ENCODE results near the gene ZNF446.

Gene ZNF446

DNA sequence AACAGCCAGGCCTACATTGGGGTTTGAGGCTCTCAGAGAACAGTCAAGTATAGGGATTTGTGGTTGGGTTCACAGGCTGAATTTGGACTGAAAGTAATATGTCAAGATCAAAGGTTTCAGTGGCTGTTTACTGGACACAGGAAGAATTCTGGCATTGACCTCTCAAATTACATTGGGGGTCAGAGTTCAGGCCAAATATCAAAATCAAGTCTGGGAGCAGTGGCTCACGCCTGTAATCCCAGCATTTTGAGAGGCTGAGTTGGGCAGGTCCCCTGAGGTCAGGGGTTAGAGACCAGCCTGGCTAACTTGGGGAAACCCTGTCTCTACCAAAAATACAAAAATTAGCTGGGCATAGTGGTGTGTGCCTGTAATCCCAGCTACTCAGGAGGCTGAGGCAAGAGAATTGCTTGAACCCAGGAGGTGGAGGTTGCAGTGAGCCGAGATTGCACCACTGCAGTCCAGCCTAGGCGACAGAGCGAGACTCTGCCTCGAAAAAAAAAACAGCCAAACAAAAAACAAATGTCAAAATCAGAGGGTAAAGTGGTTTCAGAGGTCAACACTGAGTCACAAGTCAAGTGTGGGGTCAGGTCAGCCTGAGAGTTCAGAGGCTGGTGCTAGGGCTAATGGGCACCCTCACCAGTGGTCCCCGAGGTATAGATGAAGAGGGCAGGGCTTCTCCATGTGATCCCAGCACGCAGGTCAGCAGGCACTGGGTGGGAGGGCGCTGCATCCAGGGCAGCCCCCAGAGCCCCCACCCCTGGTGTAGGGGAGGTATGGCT is 34.1 kb downstream of the ZNF446 start:
- ChIA-PET POLR2A (no interaction called here), CTCF (no interaction called here)
- no peak for TF ChIP-seq ZNF384 (IDR thresholded peaks at IDR 0.05)
- no peak for TF ChIP-seq LEF1 (IDR thresholded peaks at IDR 0.05; ENCODE audit: borderline replicate concordance)
- no peak for TF ChIP-seq FOXM1 (IDR thresholded peaks at IDR 0.05; ENCODE audit: borderline replicate concordance)
- TF ChIP-seq L3MBTL2 (conservative IDR thresholded peaks at IDR 0.05): no peak
- TF ChIP-seq ELF4 (IDR thresholded peaks at IDR 0.05): no peak
- no peak for TF ChIP-seq TARDBP (IDR thresholded peaks at IDR 0.05)
- DNase-seq (ENCODE audit: extremely low spot score): no peak

DNA sequence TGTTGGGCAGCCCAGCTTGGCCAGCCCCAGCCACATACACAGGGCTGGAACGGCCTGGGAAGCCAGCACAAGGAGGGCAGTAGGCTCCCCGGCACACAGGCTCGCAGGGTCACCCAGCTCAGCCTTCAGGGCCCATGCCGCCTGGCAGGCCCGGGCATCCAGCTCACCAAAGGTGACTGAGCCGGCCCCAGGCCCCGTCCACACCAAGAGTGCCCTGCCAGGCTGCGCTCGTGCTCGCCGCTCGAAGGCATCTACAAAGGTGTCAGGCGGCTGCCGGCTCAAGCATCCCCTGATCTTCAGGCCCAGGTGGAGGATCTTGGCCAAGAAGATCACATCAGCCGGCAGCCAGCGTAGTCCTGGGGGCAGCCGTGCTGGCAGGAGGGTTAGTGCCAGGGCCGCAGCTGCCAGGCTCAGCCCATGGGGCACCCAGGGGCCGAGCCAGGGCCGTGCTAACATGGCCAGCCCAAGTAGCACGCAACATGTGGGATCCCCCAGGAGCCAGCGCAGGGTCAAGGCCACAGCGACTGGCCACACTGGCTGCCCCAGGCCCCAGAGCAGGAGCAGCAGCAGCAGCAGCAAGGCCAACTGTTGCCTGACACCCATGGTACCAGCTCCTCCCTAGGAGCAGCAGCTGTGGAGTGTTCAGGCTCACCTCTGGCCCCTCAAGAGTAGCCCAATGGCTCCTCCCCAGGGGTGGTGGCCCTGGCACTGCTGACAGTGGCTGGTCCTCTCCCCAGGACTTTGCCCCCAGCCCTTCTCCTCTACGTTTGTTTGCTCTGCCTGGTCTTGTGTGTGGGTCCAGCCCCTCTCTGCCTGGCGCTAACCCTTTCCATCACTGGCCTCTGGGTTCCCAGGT is 35.4 kb downstream of the ZNF446 start, which contains the start of gene SLC27A5:
Gene SLC27A5 (minus strand): TSS at position 640 of the 856 bp plus-strand sequence. CDS start 37 bp downstream, at position 603.
- POLR2A ChIA-PET: interaction anchor here (1.2 kb wide), 1 partner anchor 47 kb away, joined by 3 read pairs; no protein-coding TSS in a partner anchor
- DNase-seq (ENCODE audit: extremely low spot score): no peak
- TF ChIP-seq SUZ12 (IDR thresholded peaks at IDR 0.05) (no peak), SP1 (IDR thresholded peaks at IDR 0.05) (no peak), ELF4 (IDR thresholded peaks at IDR 0.05) (no peak), FOXK2 (IDR thresholded peaks at IDR 0.05) (no peak), HDGF (IDR thresholded peaks at IDR 0.05; ENCODE audit: borderline replicate concordance) (no peak), L3MBTL2 (conservative IDR thresholded peaks at IDR 0.05) (no peak), TARDBP (IDR thresholded peaks at IDR 0.05) (no peak)
- TF ChIP-seq, protein P1, sequence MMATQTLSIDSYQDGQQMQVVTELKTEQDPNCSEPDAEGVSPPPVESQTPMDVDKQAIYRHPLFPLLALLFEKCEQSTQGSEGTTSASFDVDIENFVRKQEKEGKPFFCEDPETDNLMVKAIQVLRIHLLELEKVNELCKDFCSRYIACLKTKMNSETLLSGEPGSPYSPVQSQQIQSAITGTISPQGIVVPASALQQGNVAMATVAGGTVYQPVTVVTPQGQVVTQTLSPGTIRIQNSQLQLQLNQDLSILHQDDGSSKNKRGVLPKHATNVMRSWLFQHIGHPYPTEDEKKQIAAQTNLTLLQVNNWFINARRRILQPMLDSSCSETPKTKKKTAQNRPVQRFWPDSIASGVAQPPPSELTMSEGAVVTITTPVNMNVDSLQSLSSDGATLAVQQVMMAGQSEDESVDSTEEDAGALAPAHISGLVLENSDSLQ (IDR thresholded peaks at IDR 0.05): no peak
- CTCF ChIA-PET: no interaction called here

DNA sequence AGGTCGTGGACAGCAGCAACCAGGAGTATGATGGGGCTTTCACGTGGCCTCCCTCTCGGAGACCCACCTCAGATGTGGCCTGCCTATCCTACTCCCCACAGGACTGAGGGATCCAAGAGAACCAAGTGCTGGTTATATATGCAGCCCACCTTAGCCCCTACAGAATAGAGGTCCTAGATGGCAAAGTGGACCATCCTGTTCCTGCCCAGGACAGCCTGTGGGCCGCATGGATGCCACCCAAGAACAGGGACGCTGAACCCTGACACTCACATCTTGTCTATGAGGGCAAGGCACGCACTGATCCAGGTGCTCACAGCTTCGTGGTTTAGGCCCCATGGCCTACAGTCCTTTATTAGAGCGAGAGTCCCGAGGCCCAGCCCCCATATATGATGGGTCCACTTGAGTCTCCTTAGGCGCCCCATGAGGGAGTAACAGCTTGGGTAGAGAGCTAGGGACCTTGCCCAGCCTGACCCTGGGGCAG is 37.1 kb downstream of the ZNF446 start:
- ChIA-PET CTCF (no interaction called here), POLR2A (interaction anchor here (1.2 kb wide), 1 partner anchor 46 kb away, joined by 3 read pairs; no protein-coding TSS in a partner anchor)
- TF ChIP-seq SUZ12 (IDR thresholded peaks at IDR 0.05) (no peak), FOXA1 (IDR thresholded peaks at IDR 0.05) (no peak), ARNT (IDR thresholded peaks at IDR 0.05) (no peak), ZNF384 (IDR thresholded peaks at IDR 0.05) (no peak), ELF4 (IDR thresholded peaks at IDR 0.05) (no peak), LEF1 (IDR thresholded peaks at IDR 0.05; ENCODE audit: borderline replicate concordance) (no peak), FOXM1 (IDR thresholded peaks at IDR 0.05; ENCODE audit: borderline replicate concordance) (no peak), HDGF (IDR thresholded peaks at IDR 0.05; ENCODE audit: borderline replicate concordance) (no peak), SP1 (IDR thresholded peaks at IDR 0.05) (no peak), NFRKB (IDR thresholded peaks at IDR 0.05) (no peak), L3MBTL2 (conservative IDR thresholded peaks at IDR 0.05) (no peak), CTBP1 (IDR thresholded peaks at IDR 0.05; ENCODE audit: borderline replicate concordance) (no peak), FOXK2 (IDR thresholded peaks at IDR 0.05) (no peak), TARDBP (IDR thresholded peaks at IDR 0.05) (no peak), BHLHE40 (IDR thresholded peaks at IDR 0.05; ENCODE audit: borderline replicate concordance) (no peak)
- TF ChIP-seq, protein P1 (IDR thresholded peaks at IDR 0.05): no peak
- no peak for DNase-seq (ENCODE audit: extremely low spot score)

DNA sequence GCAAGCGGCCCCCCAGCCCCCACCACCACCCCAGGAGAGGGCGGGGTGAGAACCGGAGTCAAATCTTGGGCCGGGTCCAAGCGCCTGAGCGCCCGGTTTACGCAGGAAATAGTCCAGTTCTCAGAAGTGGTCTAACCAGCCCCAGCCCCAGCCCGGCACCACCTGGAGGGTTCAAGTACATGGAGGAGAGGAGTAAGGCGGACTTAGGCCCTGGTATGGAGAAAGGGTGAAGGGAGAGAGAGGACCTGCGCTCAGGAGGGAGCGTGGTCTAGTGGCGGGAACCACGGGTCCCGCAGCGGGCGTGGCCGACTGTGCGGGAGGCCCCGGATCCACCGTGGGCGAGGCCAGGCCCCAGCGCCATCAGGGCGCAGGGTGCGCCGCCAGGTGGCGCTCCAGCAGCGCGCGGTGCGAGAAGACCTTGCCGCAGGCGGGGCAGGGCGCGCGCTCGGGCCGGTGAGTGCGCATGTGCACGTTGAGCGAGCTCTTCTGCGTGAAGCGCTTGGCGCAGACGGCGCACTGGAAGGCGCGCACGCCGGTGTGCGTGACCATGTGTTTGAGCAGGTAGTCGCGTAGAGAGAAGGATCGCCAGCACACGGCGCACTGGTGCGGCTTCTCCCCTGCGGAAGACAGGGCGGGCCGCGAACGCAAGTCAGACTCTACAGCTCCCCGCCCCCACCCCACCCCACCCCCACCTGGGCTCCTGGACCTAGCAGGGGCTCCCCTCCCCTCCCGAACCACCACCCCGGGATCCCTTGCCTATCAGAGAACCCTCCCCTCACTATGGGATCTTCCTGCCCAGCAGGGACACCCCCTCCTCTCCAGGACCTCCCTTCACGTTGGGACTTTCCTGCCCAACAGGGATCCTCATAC is 37.8 kb downstream of the ZNF446 start:
- TF ChIP-seq L3MBTL2 (conservative IDR thresholded peaks at IDR 0.05) (no peak), NFRKB (IDR thresholded peaks at IDR 0.05) (no peak), SUZ12 (IDR thresholded peaks at IDR 0.05) (no peak), LEF1 (IDR thresholded peaks at IDR 0.05; ENCODE audit: borderline replicate concordance) (no peak), FOXA1 (IDR thresholded peaks at IDR 0.05) (no peak)
- CTCF ChIA-PET: no interaction called here
- no peak for DNase-seq (ENCODE audit: extremely low spot score)
- POLR2A ChIA-PET: no interaction called here

DNA sequence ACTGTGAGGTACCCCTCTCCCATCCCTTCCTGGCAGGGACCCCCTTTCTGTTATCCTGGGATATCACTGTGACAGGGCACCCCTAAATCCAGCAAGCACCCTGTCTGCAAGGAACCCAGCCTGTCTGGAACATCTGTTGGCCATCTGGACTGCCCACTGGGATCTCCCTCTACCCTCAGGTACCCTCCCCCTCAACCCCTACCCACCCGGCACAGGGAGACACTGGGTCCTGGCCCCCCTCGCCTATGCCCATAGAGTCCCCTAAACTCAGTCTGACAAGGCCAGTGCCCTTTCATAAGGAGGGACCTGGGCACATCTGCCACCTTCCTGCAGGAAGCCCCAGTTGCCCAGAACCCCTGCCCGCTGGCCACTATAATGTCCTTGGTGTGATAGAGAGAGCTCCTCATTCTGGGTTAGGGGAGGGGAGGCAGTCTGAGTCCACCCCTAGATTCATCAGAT is 38.4 kb downstream of the ZNF446 start:
- TF ChIP-seq ARNT (IDR thresholded peaks at IDR 0.05) (no peak), LEF1 (IDR thresholded peaks at IDR 0.05; ENCODE audit: borderline replicate concordance) (no peak), ZNF384 (IDR thresholded peaks at IDR 0.05) (no peak), TARDBP (IDR thresholded peaks at IDR 0.05) (no peak), FOXM1 (IDR thresholded peaks at IDR 0.05; ENCODE audit: borderline replicate concordance) (no peak), FOXK2 (IDR thresholded peaks at IDR 0.05) (no peak), SP1 (IDR thresholded peaks at IDR 0.05) (no peak), ELF4 (IDR thresholded peaks at IDR 0.05) (no peak), L3MBTL2 (conservative IDR thresholded peaks at IDR 0.05) (no peak)
- ChIA-PET POLR2A (no interaction called here), CTCF (no interaction called here)
- DNase-seq (ENCODE audit: extremely low spot score): no peak

DNA sequence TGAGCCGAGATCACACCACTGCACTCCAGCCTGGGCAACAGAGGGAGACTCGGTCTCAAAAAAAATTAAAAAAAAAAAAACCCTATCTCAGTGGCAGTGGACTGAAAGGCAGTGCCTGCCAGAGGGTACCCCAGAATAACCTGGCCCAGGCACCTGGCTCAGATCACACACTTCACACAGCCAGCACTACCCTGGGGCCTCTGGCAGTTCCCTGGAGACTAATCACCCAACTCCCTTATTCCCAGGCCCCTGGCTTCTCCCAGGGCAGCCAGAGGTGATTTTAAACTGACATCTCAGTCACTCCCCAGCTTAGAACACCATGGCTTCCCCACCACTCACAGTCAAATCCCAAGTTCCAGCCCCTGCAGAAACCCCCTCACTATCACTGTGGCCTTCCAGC is 39.1 kb downstream of the ZNF446 start:
- no peak for TF ChIP-seq SP1 (IDR thresholded peaks at IDR 0.05)
- CTCF ChIA-PET: no interaction called here
- no peak for DNase-seq (ENCODE audit: extremely low spot score)
- POLR2A ChIA-PET: no interaction called here

Data from HEK293T (cell line).